GM18508 (cell line): ENCODE measurements around the gene CEPT1.
"Not testable (repeated sequence)": the region's sequence is repeated elsewhere in the genome, so short reads cannot be mapped to it uniquely, and the experiment has no call there.

Experiments used
- ATAC-seq: cut with Tn5 transposase; IDR thresholded peaks from one replicate; pipeline ENCODE4 v1.9.1; 2021; ENCODE audit warnings: moderate number of reproducible peaks; ENCODE audit not compliant: insufficient read depth, unreplicated experiment

Gene CEPT1

DNA sequence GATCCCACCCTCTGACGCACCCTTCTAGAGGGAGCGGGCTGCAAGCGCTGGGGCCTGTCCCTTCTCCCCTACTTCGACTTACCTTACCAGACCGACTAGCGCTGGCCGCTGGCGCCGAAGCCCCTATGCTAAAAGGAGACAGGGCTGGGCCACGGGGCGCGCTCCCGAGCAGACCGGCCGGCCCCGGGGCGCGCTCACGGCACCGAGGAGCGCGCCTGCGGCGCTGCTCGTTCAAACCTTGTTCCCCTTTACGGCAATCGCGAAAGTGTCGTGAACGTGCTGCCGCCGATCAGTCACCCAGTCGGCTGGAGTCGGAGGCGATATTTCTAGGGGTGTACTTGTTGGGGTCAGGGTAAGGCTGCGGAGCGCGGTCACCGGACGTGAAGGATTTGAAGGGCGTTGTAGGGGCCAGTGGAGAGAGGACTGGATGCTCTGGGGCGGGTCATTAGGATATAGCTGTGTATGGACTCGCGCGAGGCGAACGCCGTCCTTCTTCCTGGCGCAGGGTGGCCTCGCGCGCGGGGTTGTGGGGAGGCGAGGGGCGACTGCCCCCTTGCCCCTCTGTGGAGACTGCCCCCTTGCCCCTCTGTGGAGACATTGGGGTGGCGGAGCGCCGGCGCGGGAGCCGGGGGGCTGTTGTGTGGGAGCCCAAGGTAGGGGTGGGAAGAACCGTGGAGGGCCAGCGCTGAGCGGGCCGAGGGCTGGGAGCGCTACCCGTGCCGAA lies at the start of gene CEPT1, which contains the start of gene DRAM2:
TSS of gene CEPT1 (plus strand) at position 268 of the 724 bp plus-strand sequence. CDS start 7,492 bp downstream, outside the sequence.
TSS of gene DRAM2 (minus strand) at position 138 of the 724 bp plus-strand sequence. CDS start 8,539 bp downstream, outside the sequence.
- ATAC-seq: peak; percentile 39

DNA sequence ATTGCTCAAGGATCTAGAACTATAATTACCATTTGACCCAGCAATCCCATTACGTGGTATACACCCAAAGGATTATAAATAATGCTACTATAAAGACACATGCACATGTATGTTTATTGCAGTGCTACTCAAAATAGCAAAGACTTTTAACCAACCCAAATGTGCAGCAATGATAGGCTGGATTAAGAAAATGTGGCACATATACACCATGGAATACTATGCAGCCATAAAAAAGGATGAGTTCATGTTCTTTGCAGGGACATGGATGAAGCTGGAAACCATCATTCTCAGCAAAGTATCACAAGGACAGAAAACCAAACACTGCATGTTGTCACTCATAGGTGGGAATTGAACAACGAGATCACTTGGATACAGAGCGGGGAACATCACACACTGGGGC lies 44.6 kb upstream of the CEPT1 start:
- not testable (repeated sequence) for ATAC-seq

DNA sequence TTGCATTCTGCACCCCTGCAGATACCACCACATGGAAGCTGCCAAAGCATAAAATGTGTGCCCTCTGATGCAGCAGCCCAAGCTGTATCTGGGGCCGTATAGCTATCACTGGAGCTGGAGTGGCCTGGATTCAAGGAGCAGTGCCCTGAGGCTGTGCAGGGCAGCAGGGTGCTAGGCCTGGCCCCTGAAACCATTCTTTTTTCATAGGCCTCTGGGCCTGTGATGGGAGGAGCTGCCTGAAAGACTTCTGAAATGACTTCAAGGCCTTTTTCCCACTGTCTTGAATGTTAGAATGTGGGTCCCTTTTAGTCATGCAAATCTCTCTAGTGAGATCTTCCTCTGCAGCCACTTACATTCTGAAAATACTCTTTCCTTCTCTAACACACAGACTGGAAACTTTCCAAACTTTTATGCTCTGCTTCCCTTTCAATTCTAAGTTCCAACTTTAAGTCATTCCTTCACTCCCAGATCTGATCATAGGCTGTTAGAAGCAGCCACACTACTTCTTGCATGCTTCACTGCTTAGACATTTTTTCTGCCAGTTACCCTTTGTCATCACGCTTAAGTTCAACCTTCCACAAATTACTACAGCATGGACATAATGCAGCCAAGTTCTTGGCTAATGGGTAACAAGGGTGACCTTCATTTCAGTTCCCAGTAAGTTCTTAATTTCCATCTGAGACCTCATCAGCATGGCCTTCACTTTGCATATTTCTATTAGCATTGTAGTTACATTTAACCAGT lies 42.5 kb upstream of the CEPT1 start:
- no peak for ATAC-seq

DNA sequence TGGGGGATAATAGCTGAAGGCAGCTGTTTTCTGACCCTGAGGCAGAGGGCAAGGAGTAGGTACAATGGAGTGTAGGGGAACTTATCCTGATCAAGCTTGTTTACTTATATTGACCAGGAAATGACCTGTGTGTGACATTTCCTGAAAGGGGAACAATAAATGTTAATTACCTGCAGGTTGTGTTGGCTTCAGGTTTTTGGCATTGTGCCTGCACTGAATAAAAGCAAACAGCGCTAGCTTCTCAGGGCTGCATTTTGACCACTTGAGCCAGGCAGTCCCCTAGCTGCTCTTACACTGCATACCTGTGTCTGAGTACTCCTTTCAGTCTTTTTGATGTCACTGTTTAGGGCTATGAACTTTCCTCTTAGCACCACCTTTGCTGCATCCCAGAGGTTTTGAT lies 40.7 kb upstream of the CEPT1 start:
- no peak for ATAC-seq

DNA sequence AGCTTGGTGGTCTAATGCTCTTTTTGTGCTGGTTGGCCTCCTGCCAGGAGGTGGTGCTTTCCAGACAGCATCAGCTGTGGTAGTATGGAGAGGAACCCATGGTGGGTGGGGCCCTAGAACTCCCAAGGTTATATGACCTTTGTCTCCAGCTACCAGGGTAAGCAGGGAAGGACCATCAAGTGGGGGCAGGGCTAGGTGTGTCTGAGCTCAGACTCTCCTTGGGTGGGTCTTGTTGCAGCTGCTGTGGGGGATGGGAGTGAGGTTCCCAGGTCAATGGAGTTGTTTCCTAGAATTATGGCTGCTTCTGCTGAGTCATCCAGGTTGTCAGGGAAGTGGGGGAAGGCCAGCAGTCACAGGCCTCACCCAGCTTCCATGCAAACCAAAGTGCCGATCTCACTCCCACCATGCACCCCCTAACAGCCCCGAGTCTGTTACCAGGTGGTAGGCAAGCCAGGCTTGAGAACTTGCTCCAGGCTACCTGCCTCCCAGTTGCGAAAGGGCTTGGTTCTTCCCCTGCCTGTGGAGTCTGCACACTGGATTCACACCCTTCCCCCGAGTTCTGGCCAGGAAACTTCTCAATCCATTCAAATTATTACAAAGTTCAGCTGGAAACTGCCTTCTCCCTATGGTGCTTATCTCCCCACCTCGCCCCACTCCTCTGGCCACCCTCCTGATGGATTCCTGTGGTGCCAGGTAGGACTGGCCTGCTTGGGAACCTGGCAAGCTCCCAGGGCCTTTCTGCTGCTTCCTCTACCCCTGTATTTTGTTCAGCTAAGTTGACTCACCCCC lies 38.0 kb upstream of the CEPT1 start:
- ATAC-seq: no peak

DNA sequence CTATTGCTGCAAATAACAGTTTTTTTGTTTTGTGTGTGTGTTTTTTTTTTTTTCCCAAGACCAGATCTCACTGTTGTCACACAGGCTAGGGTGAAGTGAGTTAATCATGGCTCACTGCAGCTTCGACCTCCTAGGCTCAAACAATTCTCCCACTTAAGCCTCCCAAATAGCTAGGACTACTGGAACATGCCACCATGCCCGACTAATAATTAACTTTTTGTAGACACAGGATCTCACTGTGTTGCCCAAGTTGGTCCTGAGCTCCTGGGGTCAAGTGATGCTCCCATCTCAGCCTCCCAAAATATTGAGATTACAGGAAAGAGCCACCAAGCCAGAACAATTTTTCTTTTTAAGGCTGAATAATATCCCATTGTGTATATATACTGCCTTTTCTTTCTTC lies 35.0 kb upstream of the CEPT1 start:
- ATAC-seq: no peak

DNA sequence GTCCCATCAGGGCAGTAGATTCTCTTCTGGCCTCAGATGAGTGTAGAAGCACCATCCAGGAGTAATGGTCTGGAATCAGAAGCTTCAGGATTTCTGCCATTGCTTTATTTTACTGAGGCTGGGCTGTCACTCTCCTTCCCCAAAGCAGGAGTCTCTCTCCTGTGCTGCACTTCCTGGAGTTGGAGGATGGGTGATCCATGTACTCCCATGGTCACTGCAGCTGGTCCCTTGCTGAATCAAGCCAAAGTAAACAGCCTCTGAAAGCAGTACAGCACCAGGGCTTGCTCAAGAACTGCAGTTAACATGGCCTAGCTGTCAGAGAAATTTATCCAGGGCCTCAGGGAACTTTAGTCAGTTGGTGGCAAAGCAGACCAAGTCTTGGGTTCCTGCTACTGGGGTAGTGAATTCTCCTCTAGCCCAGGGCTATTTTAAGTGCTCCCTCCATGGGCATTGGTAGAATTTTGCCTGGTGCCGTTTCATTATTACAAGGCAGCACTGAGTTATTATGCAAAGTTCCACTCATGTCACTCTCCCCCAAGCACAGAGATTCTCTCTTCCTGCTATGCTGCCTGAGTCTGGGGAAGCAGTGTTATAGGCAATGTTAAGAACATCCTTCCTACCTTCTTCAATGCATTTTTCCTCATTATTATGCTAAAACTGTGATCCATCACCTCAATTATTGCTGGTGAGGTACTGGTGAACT lies 29.7 kb upstream of the CEPT1 start:
- ATAC-seq: no peak

DNA sequence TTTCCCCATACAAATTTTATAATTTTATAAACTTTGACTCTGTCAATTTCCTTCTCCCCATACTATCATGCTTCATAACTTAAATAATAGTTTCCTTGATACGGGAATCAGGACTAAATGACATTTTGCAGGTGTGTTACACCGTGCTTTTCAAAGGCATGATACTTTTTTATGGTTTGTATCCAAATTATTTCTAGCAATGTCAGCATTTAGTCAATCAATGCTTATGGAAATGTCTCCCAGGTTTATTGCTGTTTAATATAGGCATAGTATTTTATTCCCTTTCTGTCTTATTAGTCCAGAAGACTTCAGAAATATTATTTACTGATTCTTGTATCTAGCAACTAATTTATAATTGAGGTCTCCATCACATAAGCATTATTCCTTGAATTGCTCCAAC lies 23.5 kb upstream of the CEPT1 start:
- ATAC-seq: no peak

DNA sequence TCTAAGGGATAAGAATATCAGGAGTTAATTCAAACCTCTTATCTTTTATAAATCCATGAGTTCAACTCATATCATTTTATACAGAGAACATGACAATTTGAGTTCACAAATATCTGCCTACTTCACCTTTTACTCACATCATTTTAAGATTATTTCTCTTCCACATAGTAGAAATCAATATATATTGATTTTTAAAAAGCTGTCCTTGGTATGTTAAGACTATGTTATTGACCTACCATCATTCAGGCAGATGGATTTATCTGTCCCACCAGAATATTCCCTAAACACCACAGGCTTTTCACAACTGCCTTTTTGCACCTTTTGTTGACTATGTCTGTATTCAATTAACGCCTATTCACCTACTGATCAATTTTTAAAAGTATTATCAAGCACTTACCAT lies 13.7 kb upstream of the CEPT1 start:
- no peak for ATAC-seq

DNA sequence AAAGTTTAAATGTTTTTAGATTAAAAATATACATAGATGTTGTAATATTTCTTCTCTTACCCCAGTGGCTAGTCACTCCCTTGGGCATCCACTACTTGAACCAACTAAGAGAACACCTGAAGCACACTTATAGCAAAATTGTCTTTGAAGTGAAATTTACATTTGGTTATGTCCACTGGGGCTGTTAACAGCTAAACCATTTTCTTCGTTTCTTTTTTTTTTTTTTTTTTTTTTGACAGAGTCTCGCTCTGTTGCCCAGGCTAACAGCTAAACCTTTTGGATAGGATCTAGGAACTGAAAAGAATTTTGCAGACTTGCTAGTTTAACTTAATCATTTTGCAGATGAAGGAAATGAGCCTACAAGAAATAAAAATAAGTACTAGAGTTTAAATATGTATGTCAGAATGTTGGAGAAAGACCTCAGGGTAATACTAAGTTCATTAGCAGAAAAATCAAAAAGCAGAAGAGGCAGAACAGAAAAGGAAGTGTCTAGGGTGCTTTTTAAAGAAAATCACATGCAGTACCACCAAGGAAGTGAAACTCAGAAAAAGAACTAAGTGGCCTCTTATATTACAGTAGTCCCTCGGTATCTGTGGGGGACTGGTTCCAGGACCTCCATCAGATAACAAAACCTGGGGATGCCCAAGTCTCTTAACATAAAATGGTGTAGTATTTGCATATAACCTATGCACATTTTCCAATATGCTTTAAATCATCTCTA lies 11.9 kb upstream of the CEPT1 start:
- ATAC-seq: peak; percentile 66

DNA sequence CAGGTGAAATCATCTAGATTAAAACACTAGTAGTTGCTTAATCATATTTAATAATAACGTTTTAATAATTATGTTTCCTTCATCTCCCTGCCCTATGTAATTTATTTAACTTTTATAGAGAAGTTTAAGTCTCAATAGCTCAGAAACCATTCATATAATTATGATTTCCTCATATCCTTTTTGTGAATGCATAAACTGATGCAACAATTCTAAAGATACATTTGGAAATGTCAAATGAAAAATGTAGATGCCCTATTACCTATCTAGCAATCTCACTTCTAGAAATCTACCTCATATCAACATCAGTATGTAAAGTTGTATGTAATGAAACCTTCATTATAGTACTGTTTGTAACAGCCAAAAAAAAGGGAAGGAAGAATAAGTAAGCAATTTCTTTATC lies 10.6 kb upstream of the CEPT1 start:
- no peak for ATAC-seq

DNA sequence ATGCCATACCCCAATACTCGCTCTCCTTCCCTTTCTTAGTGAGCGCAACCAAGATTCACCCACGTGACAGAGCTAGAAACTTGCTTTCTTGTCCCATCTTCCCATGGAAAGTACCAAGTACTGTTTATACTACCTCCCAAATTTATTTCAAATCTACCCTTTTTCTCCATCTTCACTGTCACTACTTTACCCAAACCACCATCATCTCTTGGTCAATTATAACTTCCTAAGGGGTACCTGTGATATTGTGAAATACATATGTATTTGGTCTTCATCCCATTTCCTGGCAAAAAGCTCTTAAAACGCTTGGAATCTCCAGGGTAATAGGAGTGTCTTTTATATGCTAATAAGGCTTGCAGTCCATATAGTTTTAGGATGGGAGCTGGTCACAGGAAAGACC lies 8.3 kb upstream of the CEPT1 start:
- no peak for ATAC-seq

DNA sequence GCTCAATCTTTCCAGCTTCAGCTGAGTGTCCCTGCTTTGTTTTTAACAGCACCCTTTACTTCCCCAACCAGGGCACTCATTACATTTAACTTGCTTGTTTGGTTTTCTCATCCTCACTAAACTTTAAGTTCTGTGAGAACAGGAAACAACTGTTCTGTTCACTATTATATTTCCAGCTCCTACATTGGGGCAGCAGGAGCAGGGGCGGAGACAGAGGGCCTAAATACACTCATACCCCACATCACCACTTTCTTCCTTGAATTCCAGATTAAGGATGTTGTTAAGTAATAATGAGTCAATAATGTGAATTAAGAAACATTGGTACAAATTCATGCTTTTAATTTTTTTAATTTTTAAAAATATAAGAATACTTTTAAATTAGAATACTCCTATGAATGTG lies 6.2 kb upstream of the CEPT1 start:
- no peak for ATAC-seq

DNA sequence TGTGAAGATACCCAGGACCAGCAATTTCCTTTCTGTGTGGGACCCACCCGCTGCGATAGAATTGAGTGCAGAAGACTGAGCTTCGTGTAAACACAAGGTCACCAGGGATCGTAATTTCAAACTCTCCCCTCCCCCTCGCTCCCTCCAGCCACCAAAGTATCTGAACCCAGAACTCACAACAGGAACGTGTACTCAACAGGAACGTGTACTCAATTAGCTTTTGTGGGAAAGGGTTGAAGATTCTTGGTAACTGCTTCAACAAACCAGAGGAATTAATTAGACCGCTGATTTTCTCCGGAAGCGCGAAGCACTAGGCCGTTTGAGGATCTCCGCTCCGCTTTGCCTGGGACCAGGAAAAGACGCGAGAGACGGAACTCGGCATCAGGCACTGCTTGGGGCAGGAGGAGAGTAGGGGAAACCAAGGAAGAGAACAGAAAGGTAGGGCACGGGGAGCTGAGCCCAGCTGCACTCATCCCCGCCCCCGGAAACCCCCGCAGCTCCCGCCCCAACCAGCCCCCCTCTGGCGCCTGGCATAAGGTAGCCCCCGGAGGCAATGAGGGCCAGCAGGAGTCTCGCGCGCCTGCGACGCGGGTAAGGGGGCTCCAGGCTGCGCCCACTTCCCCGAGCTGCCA lies 583 bp upstream of the CEPT1 start:
- ATAC-seq: peak; percentile 15

DNA sequence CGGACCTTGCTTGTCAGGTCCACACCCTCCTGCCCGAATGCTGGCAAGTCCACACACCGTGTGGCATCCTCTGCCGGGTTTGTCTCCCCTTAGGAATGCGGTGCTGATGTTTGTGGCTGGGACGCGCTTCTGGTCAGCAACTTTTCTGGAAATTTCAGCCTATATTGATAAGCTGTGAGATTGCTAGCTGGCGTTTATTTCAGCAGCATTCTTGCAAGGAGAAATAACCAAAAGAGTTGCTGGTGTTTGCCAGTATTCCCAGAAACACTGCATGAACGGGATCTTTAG lies 601 bp downstream of the CEPT1 start:
- no peak for ATAC-seq

DNA sequence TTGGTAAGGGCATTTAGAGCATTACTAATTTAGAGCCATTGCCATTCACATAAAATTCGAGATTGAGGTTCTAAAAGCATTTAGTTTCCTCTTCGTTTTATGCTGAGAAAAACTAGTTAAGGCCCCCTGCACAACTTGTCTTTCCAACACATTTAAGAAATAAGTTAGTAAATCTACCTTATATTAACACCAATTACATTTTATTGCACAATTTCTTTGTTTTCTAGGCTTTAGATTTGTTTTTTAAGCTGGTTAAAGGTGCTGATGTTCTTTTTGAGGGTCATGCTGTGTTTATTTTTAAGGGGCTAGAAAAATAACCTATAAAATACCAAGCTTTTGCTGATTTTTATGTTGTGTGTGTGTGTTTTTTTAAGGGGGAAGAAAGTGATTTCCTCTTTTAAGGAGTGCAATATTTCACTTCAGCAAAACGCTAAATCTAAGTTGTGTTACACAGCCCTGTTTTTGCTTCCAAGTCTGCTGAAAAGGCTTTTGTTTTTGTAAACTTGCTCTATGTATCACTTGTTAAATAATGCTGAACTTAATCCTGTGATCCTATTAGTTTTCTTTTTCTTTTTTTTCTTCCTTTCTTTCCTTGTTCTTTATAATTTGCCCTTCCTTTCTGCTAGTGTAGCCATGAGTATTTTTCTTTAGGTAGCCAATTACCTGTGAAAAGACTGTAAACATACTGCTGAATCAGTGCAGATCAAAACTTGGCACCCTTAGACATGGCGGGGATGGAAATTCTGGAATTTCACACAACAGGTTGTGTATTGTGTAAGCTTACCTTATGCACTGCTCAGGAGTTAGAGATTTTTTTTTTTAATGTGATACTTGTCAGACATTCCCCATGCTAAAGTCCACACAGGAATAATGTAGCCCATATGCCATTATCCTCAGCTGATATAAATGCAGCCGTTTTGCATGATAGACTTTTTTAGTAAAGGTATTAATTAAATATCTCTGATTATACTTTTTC lies 1.5 kb downstream of the CEPT1 start:
- no peak for ATAC-seq

DNA sequence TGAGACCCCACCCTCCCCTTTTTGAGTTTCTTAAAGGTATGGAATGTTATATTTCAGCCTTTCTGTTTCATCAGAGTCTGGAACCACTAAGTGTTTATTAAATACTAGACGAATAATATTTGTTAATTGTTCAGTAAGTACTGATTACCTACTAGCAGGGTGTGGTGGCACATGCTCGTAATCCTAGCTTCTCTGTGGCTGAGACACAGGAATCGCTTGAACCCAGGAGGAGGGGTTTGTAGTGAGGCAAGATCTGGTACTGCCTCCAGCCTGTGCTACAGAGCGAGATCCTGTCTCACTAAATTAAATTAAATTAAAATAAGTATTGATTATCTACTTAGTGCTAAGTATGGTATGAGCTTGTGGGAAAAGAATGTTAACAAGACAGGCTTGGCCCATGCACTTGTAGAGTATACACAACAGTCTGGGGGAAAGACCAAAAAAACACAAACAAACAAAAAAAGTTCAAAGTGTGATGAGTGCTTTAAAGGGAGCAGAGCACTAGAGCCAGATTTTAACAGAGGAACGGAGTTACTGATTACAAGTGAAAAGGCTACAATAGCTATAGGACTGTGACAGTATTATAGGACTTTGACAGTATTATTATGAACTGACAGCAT lies 2.4 kb downstream of the CEPT1 start:
- no peak for ATAC-seq

DNA sequence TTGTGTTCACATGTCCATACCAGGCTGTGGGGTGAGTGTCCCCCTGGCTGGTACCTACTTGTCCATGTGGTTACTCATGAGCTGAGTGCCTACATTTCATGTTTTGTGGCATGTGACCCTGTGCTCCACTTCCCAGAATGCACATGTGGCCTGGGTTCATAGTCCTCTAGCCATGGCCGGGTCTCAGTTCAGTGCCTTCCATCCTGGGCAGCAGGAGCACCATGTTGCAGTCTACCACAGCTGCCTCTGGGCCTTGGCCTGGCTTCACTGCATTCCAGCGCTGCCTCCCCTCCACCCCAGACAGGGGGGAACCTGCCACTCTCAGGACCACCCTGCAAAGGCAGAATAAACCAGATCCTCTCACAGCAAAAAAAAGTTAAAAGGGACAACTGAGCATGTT lies 5.5 kb downstream of the CEPT1 start:
- no peak for ATAC-seq
